ENCODE measurements around the gene SETD7.

The SETD7 gene

GRCh38 chr4:139489638-139490037 is 66.4 kb downstream of the SETD7 start:
- no peak overlapping the region for H3K4me2 ChIP-seq (ENCODE audit: low read depth, low read length, poor library complexity, severe bottlenecking)
- no peak overlapping the region for H3K4me3 ChIP-seq (ENCODE audit: insufficient read depth, low read length, poor library complexity, severe bottlenecking)
- H3K9me3 ChIP-seq (ENCODE audit: insufficient read depth, low read length) = no peaks in the 10 kb centered on the region
- H4K20me1 ChIP-seq (ENCODE audit: low read depth, low read length) = no peaks in the 10 kb centered on the region
- no peak overlapping the region for H2AFZ ChIP-seq (ENCODE audit: low read depth, low read length, severe bottlenecking)
- TF ChIP-seq EZH2phosphoT487 (conservative IDR thresholded peaks at IDR 0.05; ENCODE audit: low read length) (no peak), CTCF (IDR thresholded peaks at IDR 0.05; ENCODE audit: insufficient read depth, low read length, poor library complexity, severe bottlenecking) (no peak)
- no peaks in the 10 kb centered on the region for H3K36me3 ChIP-seq (ENCODE audit: low read length)
- H3K9me2 ChIP-seq (replicated peaks; ENCODE audit: insufficient read depth, low read length) = no peaks in the 10 kb centered on the region
- no peaks in the 10 kb centered on the region for H3K79me2 ChIP-seq (ENCODE audit: insufficient read depth, low read length)
- H3K9ac ChIP-seq (ENCODE audit: low read length) = no peak overlapping the region
- H3F3A ChIP-seq (ENCODE audit: insufficient read depth) = no peaks in the 10 kb centered on the region; the same call in 1 of the 2 replicates
- no peaks in the 10 kb centered on the region for H3K27me3 ChIP-seq (ENCODE audit: low read length)
- H3K27ac ChIP-seq (ENCODE audit: low read depth, low read length) = no peak overlapping the region

DNA sequence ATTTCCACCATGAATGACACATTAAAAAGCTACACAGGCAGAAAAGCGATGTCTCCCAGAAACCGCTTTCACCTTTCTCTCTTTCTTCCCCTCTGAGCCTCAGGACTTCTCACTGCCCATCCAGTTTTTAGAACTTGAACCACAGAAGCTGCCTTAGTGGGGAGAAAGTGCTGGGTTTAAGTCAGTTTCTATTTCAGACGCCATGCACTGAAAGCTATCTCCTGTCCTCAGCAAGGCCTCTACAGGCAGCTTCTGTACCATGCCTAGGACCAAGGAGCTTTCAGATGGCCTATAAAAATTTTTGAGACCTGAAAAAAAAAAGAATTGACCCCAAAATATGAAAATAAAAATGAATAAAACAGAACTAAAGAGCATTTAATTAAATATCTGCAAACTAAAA is 67.6 kb downstream of the SETD7 start:
- Histone ChIP-seq H3K79me2 (ENCODE audit: insufficient read depth, low read length) (no peaks in the 10 kb centered on the region), H3K27ac (ENCODE audit: low read depth, low read length) (no peak overlapping the region), H3K9me3 (ENCODE audit: insufficient read depth, low read length) (no peaks in the 10 kb centered on the region), H3K9ac (ENCODE audit: low read length) (no peak overlapping the region), H2AFZ (ENCODE audit: low read depth, low read length, severe bottlenecking) (no peak overlapping the region), H3F3A (ENCODE audit: insufficient read depth) (no peaks in the 10 kb centered on the region; the same call in 1 of the 2 replicates), H4K20me1 (ENCODE audit: low read depth, low read length) (no peaks in the 10 kb centered on the region), H3K9me2 (replicated peaks; ENCODE audit: insufficient read depth, low read length) (no peaks in the 10 kb centered on the region), H3K4me2 (ENCODE audit: low read depth, low read length, poor library complexity, severe bottlenecking) (no peak overlapping the region), H3K36me3 (ENCODE audit: low read length) (no peaks in the 10 kb centered on the region), H3K4me3 (ENCODE audit: insufficient read depth, low read length, poor library complexity, severe bottlenecking) (no peak overlapping the region), H3K27me3 (ENCODE audit: low read length) (no peaks in the 10 kb centered on the region)
- TF ChIP-seq EZH2phosphoT487 (conservative IDR thresholded peaks at IDR 0.05; ENCODE audit: low read length) (no peak), CTCF (IDR thresholded peaks at IDR 0.05; ENCODE audit: insufficient read depth, low read length, poor library complexity, severe bottlenecking) (no peak)

- H3K4me3 ChIP-seq (ENCODE audit: insufficient read depth, low read length, poor library complexity, severe bottlenecking) = no peak overlapping the region
- TF ChIP-seq EZH2phosphoT487 (conservative IDR thresholded peaks at IDR 0.05; ENCODE audit: low read length) (no peak), CTCF (IDR thresholded peaks at IDR 0.05; ENCODE audit: insufficient read depth, low read length, poor library complexity, severe bottlenecking) (no peak)
Observed at GRCh38 chr4:139484783-139485311, 71.2 kb downstream of the SETD7 start.

More at GRCh38 chr4:139484783-139485311, 71.2 kb downstream of the SETD7 start:
- H3K36me3 ChIP-seq (ENCODE audit: low read length) = no peaks in the 10 kb centered on the region
- H3F3A ChIP-seq (ENCODE audit: insufficient read depth) = no peaks in the 10 kb centered on the region; the same call in 1 of the 2 replicates
- no peaks in the 10 kb centered on the region for H3K27me3 ChIP-seq (ENCODE audit: low read length)
- no peak overlapping the region for H2AFZ ChIP-seq (ENCODE audit: low read depth, low read length, severe bottlenecking)
- no peak overlapping the region for H3K27ac ChIP-seq (ENCODE audit: low read depth, low read length)
- no peak overlapping the region for H3K9ac ChIP-seq (ENCODE audit: low read length)
- no peaks in the 10 kb centered on the region for H3K9me2 ChIP-seq (replicated peaks; ENCODE audit: insufficient read depth, low read length)
- H3K4me2 ChIP-seq (ENCODE audit: low read depth, low read length, poor library complexity, severe bottlenecking) = no peak overlapping the region
- no peaks in the 10 kb centered on the region for H4K20me1 ChIP-seq (ENCODE audit: low read depth, low read length)
- no peaks in the 10 kb centered on the region for H3K79me2 ChIP-seq (ENCODE audit: insufficient read depth, low read length)
- H3K9me3 ChIP-seq (ENCODE audit: insufficient read depth, low read length) = no peaks in the 10 kb centered on the region

All from SU-DHL-6 (cell line).